ENCODE measurements around the gene COPS7A. TPM values are rescaled to one million over a fixed set of nuclear protein-coding genes. Genes with fewer than 3 reads are reported as not detected.
A peak's percentile ranks its signal among the peaks of the same experiment; 100 is the strongest.

Gene COPS7A
- total and polyA plus RNA-seq, 9 of the 15 experiments (the other 6 are each of a cell fraction or from before 2014, with no cell fraction given), result 12.7 to 36.0 (median 24.3) TPM

- 0 out of 2 replicates have a peak, but pooled peaks have one; percentile 20 for TF ChIP-seq ETS1 (conservative IDR thresholded peaks at IDR 0.05; ENCODE audit: control insufficient read depth, low read depth, low read length)
- TF ChIP-seq E2F6 (IDR thresholded peaks at IDR 0.05; ENCODE audit: borderline replicate concordance in 1 of 2, extremely low read depth in 1 of 2, insufficient read depth in 1 of 2, insufficient read length in 1 of 2, low read depth in 1 of 2, low read length in 1 of 2, poor library complexity in 1 of 2, severe bottlenecking in 1 of 2), result peak in 1 of 2 experiments; percentile 8
- TF ChIP-seq BDP1 (IDR thresholded peaks at IDR 0.05; ENCODE audit: insufficient read depth, insufficient read length), result no peak
- no peak for TF ChIP-seq ZC3H11A (IDR thresholded peaks at IDR 0.05; ENCODE audit: low read depth, low read length)
- peak; percentile 3; the same call in 1 of the 2 replicates for TF ChIP-seq PHF8 (IDR thresholded peaks at IDR 0.05; ENCODE audit: borderline replicate concordance, low read length)
- no peak for TF ChIP-seq SLC30A9 (CRISPR knock-in tag; IDR thresholded peaks at IDR 0.05)
- TF ChIP-seq HDAC2 (IDR thresholded peaks at IDR 0.05), result 0 out of 2 replicates have a peak, but pooled peaks have one; percentile 10
- TF ChIP-seq SMARCE1 (IDR thresholded peaks at IDR 0.05), result 0 out of 2 replicates have a peak, but pooled peaks have one; percentile 1
- no peak for TF ChIP-seq BRD4 (IDR thresholded peaks at IDR 0.05)
- TF ChIP-seq ZNF79 (CRISPR knock-in tag; IDR thresholded peaks at IDR 0.05; ENCODE audit: low read depth), result no peak
- no peak for TF ChIP-seq ZZZ3 (IDR thresholded peaks at IDR 0.05)
- TF ChIP-seq NFE2 (IDR thresholded peaks at IDR 0.05; ENCODE audit: low read depth), result no peak
- TF ChIP-seq ZNF263 (CRISPR knock-in tag; IDR thresholded peaks at IDR 0.05; ENCODE audit: borderline replicate concordance), result peak; percentile 53; the same call in 1 of the 2 replicates
- peak; percentile 33 for TF ChIP-seq DPF2 (IDR thresholded peaks at IDR 0.05)
- TF ChIP-seq BHLHE40 (IDR thresholded peaks at IDR 0.05; ENCODE audit: low read length), result no peak
- no peak for TF ChIP-seq NCOA2 (IDR thresholded peaks at IDR 0.05; ENCODE audit: partially characterized antibody in 2 of 2)
- peak; percentile 30 for TF ChIP-seq ZFX (CRISPR knock-in tag; IDR thresholded peaks at IDR 0.05)
- peak; percentile 80; the same call in 1 of the 2 replicates for TF ChIP-seq ZBTB7A (IDR thresholded peaks at IDR 0.05; ENCODE audit: borderline replicate concordance, control insufficient read depth, low read depth, low read length)
- TF ChIP-seq RCOR1 (IDR thresholded peaks at IDR 0.05; ENCODE audit: borderline replicate concordance in 1 of 2, low read depth in 2 of 2, low read length in 2 of 2), result peak in 1 of 2 experiments; percentile 4; a peak in 2 of 4 replicates
- 0 out of 2 replicates have a peak, but pooled peaks have one; percentile 13 for TF ChIP-seq RNF2 (IDR thresholded peaks at IDR 0.05)
- TF ChIP-seq TRIM24 (IDR thresholded peaks at IDR 0.05), result no peak
- peak; percentile 71 for TF ChIP-seq MAZ (CRISPR knock-in tag; conservative IDR thresholded peaks at IDR 0.05 in 1 of 2, IDR thresholded peaks at IDR 0.05 in 1 of 2)
- TF ChIP-seq HMGN3 (IDR thresholded peaks at IDR 0.05; ENCODE audit: borderline replicate concordance, extremely low read depth, insufficient read length, low read depth, low read length), result peak; percentile 44
- 0 out of 2 replicates have a peak, but pooled peaks have one; percentile 13 for TF ChIP-seq ZNF766 (CRISPR knock-in tag; conservative IDR thresholded peaks at IDR 0.05)
- TF ChIP-seq SMARCC2 (IDR thresholded peaks at IDR 0.05; ENCODE audit: low read depth), result no peak
- TF ChIP-seq ILK (tag; IDR thresholded peaks at IDR 0.05; ENCODE audit: borderline replicate concordance, low read depth), result no peak
- no peak for TF ChIP-seq GTF2E2 (tag; IDR thresholded peaks at IDR 0.05)
Measured at GRCh38 chr12:6765634-6766581, 42.1 kb downstream of the COPS7A start, which contains the start of gene PTMS (continued).

Measured in K562 (cell line).